Calu3 (cell line): ENCODE data around the gene NEK11. TPM values are rescaled to one million over a fixed set of nuclear protein-coding genes. Genes with fewer than 3 reads are reported as not detected.

Experiments used
- BruUV-seq: library from RNA; stranded (reverse); fragments of 400-500 nt; replicated peaks from 2 replicates; lab custom pipeline; 2021; lab: Mats Ljungman, UMichigan
- CTCF ChIA-PET: fragments of 300-600 bp; sonication (Branson Sonifier 250); formaldehyde crosslinking; loops from one replicate; lab custom pipeline; 2022; ENCODE audit warnings: antibody characterized with exemption; lab: Charles Lee
- DNase-seq: peaks from one replicate; pipeline ENCODE4 v3.0.0; 2022
- H3K27ac Mint-ChIP-seq: one replicate; pipeline ENCODE4 v1.8.0; 2022; ENCODE audit warnings: mixed read lengths; ENCODE audit not compliant: unreplicated experiment
- H3K27me3 Mint-ChIP-seq: one replicate; pipeline ENCODE4 v1.8.0; 2022; ENCODE audit warnings: mixed read lengths; ENCODE audit not compliant: unreplicated experiment
- H3K36me3 Mint-ChIP-seq: one replicate; pipeline ENCODE4 v1.8.0; 2022; ENCODE audit warnings: mild to moderate bottlenecking, moderate library complexity, mixed read lengths; ENCODE audit not compliant: insufficient read depth, unreplicated experiment
- H3K4me1 Mint-ChIP-seq: one replicate; pipeline ENCODE4 v1.8.0; 2022; ENCODE audit warnings: mild to moderate bottlenecking, low read depth, mixed read lengths; ENCODE audit not compliant: unreplicated experiment
- H3K4me3 Mint-ChIP-seq: one replicate; pipeline ENCODE4 v1.8.0; 2022; ENCODE audit warnings: mild to moderate bottlenecking, low read depth, moderate library complexity, mixed read lengths; ENCODE audit not compliant: unreplicated experiment
- H3K9me3 Mint-ChIP-seq: one replicate; pipeline ENCODE4 v1.8.0; 2022; ENCODE audit warnings: low read depth, mixed read lengths; ENCODE audit not compliant: unreplicated experiment
- intact Hi-C: fragments of 100-400 bp; cut with micrococcal nuclease; formaldehyde crosslinking; loops from one replicate; pipeline ENCODE4 v1.10.0; 2022; ENCODE audit not compliant: unreplicated experiment
- total RNA-seq: library from RNA; stranded (reverse); gene quantifications from 2 replicates; pipeline ENCODE4 v1.2.3, GENCODE V29; 2022
- TF ChIP-seq, protein P1 (sequence below): fragments of 200-600 bp; IDR thresholded peaks from one replicate; pipeline ENCODE4 v1.8.0; 2022; ENCODE audit warnings: antibody characterized with exemption; ENCODE audit not compliant: unreplicated experiment

Gene NEK11
- total RNA-seq, 1 experiment from 2014 or later: 23.9 TPM

DNA sequence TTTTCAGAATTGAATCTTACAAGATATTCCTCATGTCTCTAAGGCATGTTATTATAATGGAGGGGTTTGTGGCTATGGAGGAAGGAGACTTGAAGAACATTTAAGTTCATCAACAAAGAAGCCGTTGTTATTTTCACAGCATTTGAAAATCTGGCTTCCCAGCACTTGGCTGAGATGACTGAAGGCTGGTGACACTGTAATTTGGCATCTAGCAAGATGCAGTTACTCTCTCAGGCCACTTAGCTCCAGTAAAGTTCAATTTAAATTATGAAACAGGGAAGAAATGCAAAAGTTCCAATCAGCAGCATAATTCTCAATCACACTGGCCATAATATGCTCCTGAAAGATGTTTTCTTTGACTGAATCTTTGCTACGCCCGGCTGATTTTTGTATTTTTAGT, 215.5 kb downstream of the NEK11 start:
- no peak overlapping the region for H3K4me3 Mint-ChIP-seq
- no peak overlapping the region for H3K27ac Mint-ChIP-seq
- no peak for DNase-seq
- TF ChIP-seq, protein P1, sequence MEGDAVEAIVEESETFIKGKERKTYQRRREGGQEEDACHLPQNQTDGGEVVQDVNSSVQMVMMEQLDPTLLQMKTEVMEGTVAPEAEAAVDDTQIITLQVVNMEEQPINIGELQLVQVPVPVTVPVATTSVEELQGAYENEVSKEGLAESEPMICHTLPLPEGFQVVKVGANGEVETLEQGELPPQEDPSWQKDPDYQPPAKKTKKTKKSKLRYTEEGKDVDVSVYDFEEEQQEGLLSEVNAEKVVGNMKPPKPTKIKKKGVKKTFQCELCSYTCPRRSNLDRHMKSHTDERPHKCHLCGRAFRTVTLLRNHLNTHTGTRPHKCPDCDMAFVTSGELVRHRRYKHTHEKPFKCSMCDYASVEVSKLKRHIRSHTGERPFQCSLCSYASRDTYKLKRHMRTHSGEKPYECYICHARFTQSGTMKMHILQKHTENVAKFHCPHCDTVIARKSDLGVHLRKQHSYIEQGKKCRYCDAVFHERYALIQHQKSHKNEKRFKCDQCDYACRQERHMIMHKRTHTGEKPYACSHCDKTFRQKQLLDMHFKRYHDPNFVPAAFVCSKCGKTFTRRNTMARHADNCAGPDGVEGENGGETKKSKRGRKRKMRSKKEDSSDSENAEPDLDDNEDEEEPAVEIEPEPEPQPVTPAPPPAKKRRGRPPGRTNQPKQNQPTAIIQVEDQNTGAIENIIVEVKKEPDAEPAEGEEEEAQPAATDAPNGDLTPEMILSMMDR: no peak
- BruUV-seq: no TSS peak
- no peaks in the 10 kb centered on the region for H3K4me1 Mint-ChIP-seq
- H3K27me3 Mint-ChIP-seq: no peaks in the 10 kb centered on the region
- no peaks in the 10 kb centered on the region for H3K9me3 Mint-ChIP-seq
- intact Hi-C loops: no loop called here
- CTCF ChIA-PET: no interaction called here
- H3K36me3 Mint-ChIP-seq: no peaks in the 10 kb centered on the region

DNA sequence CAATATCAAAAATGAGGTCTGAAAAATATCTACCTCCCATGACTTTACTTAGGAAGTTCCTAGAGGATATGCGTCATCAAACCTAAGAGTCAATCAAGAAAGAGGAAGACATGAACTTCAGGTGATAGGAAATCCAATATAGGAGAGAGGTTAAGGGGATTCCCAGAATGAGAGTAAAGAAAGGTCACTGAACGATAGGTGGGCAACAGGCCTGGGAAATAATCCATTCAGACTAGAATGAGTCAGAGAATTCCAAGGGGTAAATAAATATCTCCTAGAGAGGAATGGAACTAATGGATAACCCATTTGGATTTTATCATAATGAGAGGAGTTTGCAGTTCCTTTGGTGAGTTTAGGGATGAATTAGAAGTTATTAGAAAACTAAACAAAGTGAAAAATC, 223.8 kb downstream of the NEK11 start:
- H3K4me1 Mint-ChIP-seq: no peaks in the 10 kb centered on the region
- CTCF ChIA-PET: no interaction called here
- DNase-seq: no peak
- no peaks in the 10 kb centered on the region for H3K27me3 Mint-ChIP-seq
- H3K27ac Mint-ChIP-seq: no peak overlapping the region
- H3K9me3 Mint-ChIP-seq: peaks cover 11% of the 10 kb centered on the region
- BruUV-seq: no TSS peak
- no peaks in the 10 kb centered on the region for H3K36me3 Mint-ChIP-seq
- intact Hi-C loops: no loop called here
- H3K4me3 Mint-ChIP-seq: no peak overlapping the region
- TF ChIP-seq, protein P1: no peak

DNA sequence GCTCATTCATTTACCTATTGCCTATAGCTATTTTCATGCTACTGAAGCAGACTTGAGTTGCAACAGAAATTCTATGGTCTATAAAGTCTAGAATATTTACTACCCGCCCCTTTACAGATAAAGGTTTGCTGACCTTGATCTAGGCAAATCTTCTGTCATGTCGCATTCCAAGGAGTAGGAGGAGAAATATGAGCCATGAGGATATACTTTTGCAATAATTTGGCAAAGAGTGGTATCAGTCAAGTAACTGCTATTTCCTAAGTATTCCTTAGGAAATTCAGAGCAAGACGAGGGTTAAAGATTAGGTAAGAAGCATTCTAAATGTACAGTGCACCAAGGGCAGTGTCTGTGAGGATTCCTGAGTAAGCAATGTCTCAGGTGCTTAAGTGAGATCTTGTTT, 233.8 kb downstream of the NEK11 start:
- H3K27ac Mint-ChIP-seq: no peak overlapping the region
- TF ChIP-seq, protein P1: no peak
- CTCF ChIA-PET: no interaction called here
- H3K27me3 Mint-ChIP-seq: no peaks in the 10 kb centered on the region
- intact Hi-C loops: no loop called here
- no peaks in the 10 kb centered on the region for H3K9me3 Mint-ChIP-seq
- H3K4me3 Mint-ChIP-seq: no peak overlapping the region
- H3K36me3 Mint-ChIP-seq: no peaks in the 10 kb centered on the region
- H3K4me1 Mint-ChIP-seq: no peaks in the 10 kb centered on the region
- BruUV-seq: no TSS peak
- DNase-seq: no peak

DNA sequence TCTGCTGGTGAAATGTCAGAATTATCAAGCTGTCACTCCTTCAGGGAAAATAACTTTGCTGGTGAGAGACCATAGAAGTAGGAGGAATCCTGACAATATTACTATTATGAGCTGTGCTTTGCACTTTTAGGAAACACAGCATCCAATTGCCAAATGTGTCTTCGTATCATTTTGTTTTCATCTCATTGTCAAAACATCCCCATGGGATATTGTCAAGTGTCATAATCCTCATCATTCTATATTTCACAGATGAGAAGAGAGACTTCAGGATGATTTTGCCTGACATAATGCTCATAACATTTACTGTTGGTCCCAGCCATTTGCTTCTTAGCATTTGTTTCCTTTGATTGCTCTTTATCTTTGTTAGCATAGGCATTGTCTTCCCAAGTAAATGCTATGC, 234.4 kb downstream of the NEK11 start:
- Mint-ChIP-seq H3K27me3 (no peaks in the 10 kb centered on the region), H3K36me3 (no peaks in the 10 kb centered on the region), H3K4me1 (no peaks in the 10 kb centered on the region), H3K27ac (no peak overlapping the region), H3K9me3 (peaks cover 2% of the 10 kb centered on the region), H3K4me3 (no peak overlapping the region)
- intact Hi-C loops: no loop called here
- CTCF ChIA-PET: interaction anchor here (0.7 kb wide), 1 partner anchor 47 kb away, joined by 4 read pairs; no protein-coding TSS in a partner anchor
- DNase-seq: no peak
- no TSS peak for BruUV-seq
- TF ChIP-seq, protein P1: no peak
